ENCODE data around the gene NEK8.

NEK8 gene

GRCh38 chr17:28728364-28729200 lies at the start of gene NEK8:
TSS of gene NEK8 (plus strand) at chr17:28728788. CDS start at chr17:28728814, 26 bp downstream.
- DNase-seq (ENCODE audit: low read depth in 2 of 2) = peak; percentile 97

- DNase-seq (ENCODE audit: low read depth in 2 of 2) = no peak
Observed at GRCh38 chr17:28682655-28683054, 45.9 kb upstream of the NEK8 start.

- DNase-seq (ENCODE audit: low read depth in 2 of 2) = no peak
Observed at GRCh38 chr17:28684963-28685362, 43.6 kb upstream of the NEK8 start.

- no peak for DNase-seq (ENCODE audit: low read depth in 2 of 2)
Observed at GRCh38 chr17:28685366-28685765, 43.2 kb upstream of the NEK8 start.

- DNase-seq (ENCODE audit: low read depth in 2 of 2) = no peak
Observed at GRCh38 chr17:28686296-28686695, 42.3 kb upstream of the NEK8 start.

GRCh38 chr17:28688481-28688880 lies 40.1 kb upstream of the NEK8 start:
- DNase-seq (ENCODE audit: low read depth in 2 of 2) = no peak

- no peak for DNase-seq (ENCODE audit: low read depth in 2 of 2)
Observed at GRCh38 chr17:28689011-28689410, 39.6 kb upstream of the NEK8 start.

GRCh38 chr17:28693869-28694268 lies 34.7 kb upstream of the NEK8 start:
- DNase-seq (ENCODE audit: low read depth in 2 of 2) = no peak

- no peak for DNase-seq (ENCODE audit: low read depth in 2 of 2)
Observed at GRCh38 chr17:28698253-28698941, 30.2 kb upstream of the NEK8 start.

GRCh38 chr17:28700278-28700677 lies 28.3 kb upstream of the NEK8 start:
- DNase-seq (ENCODE audit: low read depth in 2 of 2) = no peak

GRCh38 chr17:28700830-28701492 lies 27.6 kb upstream of the NEK8 start:
- no peak for DNase-seq (ENCODE audit: low read depth in 2 of 2)

GRCh38 chr17:28702026-28702751 lies 26.4 kb upstream of the NEK8 start:
- no peak for DNase-seq (ENCODE audit: low read depth in 2 of 2)

GRCh38 chr17:28702752-28703150 lies 25.8 kb upstream of the NEK8 start:
- DNase-seq (ENCODE audit: low read depth in 2 of 2) = no peak

- no peak for DNase-seq (ENCODE audit: low read depth in 2 of 2)
Observed at GRCh38 chr17:28703552-28704218, 24.9 kb upstream of the NEK8 start.

- DNase-seq (ENCODE audit: low read depth in 2 of 2) = no peak
Observed at GRCh38 chr17:28704219-28704858, 24.2 kb upstream of the NEK8 start.

GRCh38 chr17:28705074-28705659 lies 23.4 kb upstream of the NEK8 start:
- no peak for DNase-seq (ENCODE audit: low read depth in 2 of 2)

GRCh38 chr17:28705728-28706334 lies 22.8 kb upstream of the NEK8 start:
- no peak for DNase-seq (ENCODE audit: low read depth in 2 of 2)

GRCh38 chr17:28706471-28707338 lies 21.9 kb upstream of the NEK8 start:
- DNase-seq (ENCODE audit: low read depth in 2 of 2) = no peak

- no peak for DNase-seq (ENCODE audit: low read depth in 2 of 2)
Observed at GRCh38 chr17:28707339-28707720, 21.3 kb upstream of the NEK8 start.
